ENCODE data around the gene HELLS.

- TF ChIP-seq, protein P1, sequence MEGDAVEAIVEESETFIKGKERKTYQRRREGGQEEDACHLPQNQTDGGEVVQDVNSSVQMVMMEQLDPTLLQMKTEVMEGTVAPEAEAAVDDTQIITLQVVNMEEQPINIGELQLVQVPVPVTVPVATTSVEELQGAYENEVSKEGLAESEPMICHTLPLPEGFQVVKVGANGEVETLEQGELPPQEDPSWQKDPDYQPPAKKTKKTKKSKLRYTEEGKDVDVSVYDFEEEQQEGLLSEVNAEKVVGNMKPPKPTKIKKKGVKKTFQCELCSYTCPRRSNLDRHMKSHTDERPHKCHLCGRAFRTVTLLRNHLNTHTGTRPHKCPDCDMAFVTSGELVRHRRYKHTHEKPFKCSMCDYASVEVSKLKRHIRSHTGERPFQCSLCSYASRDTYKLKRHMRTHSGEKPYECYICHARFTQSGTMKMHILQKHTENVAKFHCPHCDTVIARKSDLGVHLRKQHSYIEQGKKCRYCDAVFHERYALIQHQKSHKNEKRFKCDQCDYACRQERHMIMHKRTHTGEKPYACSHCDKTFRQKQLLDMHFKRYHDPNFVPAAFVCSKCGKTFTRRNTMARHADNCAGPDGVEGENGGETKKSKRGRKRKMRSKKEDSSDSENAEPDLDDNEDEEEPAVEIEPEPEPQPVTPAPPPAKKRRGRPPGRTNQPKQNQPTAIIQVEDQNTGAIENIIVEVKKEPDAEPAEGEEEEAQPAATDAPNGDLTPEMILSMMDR (IDR thresholded peaks at IDR 0.05): no peak
- no peak for TF ChIP-seq POLR2A (IDR thresholded peaks at IDR 0.05)
Observed at GRCh38 chr10:94549221-94549620, 3.6 kb downstream of the HELLS start.

All from testis (tissue), 2 donors.